Esophagus (tissue), 2 donors: Measurements from ENCODE around the gene RABAC1. TPM values are rescaled to one million over a fixed set of nuclear protein-coding genes. Genes with fewer than 3 reads are reported as not detected.

Source experiments
- H3K27ac ChIP-seq, 2 donors: one replicate each; pipeline ENCODE4 v1.5.1; 2013; ENCODE audit warnings: low read depth in 2 of 2, mild to moderate bottlenecking in 2 of 2, inconsistent platforms in 1 of 2, low read length in 1 of 2, moderate library complexity in 1 of 2
- H3K27me3 ChIP-seq, 2 donors: one replicate each; pipeline ENCODE4 v1.6.1; 2013; ENCODE audit warnings: low read length in 2 of 2, control low read depth in 1 of 2, mild to moderate bottlenecking in 1 of 2; ENCODE audit not compliant: insufficient read depth in 2 of 2, control insufficient read depth in 1 of 2
- H3K36me3 ChIP-seq, 2 donors: one replicate each; pipeline ENCODE4 v1.6.1; 2013; ENCODE audit warnings: low read length in 1 of 2; ENCODE audit not compliant: control insufficient read depth in 2 of 2, insufficient read depth in 2 of 2
- H3K4me1 ChIP-seq, 2 donors: one replicate each; pipeline ENCODE4 v1.6.1; 2013; ENCODE audit warnings: low read length in 1 of 2; ENCODE audit not compliant: control insufficient read depth in 2 of 2, insufficient read depth in 2 of 2
- H3K4me3 ChIP-seq, 2 donors: one replicate each; pipeline ENCODE4 v1.5.1; 2013; ENCODE audit warnings: low read length in 2 of 2, mild to moderate bottlenecking in 2 of 2, low read depth in 1 of 2, moderate library complexity in 1 of 2
- H3K9me3 ChIP-seq, 2 donors: one replicate each; pipeline ENCODE4 v1.6.1; 2013; ENCODE audit warnings: mild to moderate bottlenecking in 2 of 2, low read depth in 1 of 2, low read length in 1 of 2, moderate library complexity in 1 of 2; ENCODE audit not compliant: control insufficient read depth in 2 of 2, insufficient read depth in 1 of 2
- WGBS, 2 donors: extraction: QIAGEN DNeasy Blood & Tissue Kit; methylation state at CpG; one replicate each; pipeline ENCODE4 v1.1.7; 2013; 5-methylcytosine and 5-hydroxymethylcytosine counted together
- polyA plus RNA-seq, 2 donors: library from polyadenylated mRNA; stranded (reverse); fragments of 200-250 nt; gene quantifications; one replicate each; pipeline ENCODE4 v1.2.3, GENCODE V29; 2013
- donor health status: healthy with polysubstance abuse.
- donor health status: Bipolar disorder and iron deficiency.

The RABAC1 gene, protein sequence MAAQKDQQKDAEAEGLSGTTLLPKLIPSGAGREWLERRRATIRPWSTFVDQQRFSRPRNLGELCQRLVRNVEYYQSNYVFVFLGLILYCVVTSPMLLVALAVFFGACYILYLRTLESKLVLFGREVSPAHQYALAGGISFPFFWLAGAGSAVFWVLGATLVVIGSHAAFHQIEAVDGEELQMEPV
- polyA plus RNA-seq = 100 to 1,000 TPM in 1 of 2 donors, 10 to 100 TPM in 1; 77.7 to 121 TPM

GRCh38 chr19:41959056-41960053 lies at the start of gene RABAC1:
Gene RABAC1 (minus strand): TSS chr19:41959321. CDS start chr19:41959292, 29 bp downstream.
- peaks cover 0 to 6% of the 10 kb centered on the region in 2 donors for H3K4me1 ChIP-seq
- WGBS, 2 donors = 5% methylated on average over 42 to 46 of the region's 46 CpGs
- H3K4me3 ChIP-seq = peak within 1 kb of the TSS; percentile 74 to 79
- no peaks in the 10 kb centered on the region for H3K9me3 ChIP-seq
- H3K27ac ChIP-seq = peak within 1 kb of the TSS; percentile 84 to 91
- no peaks in the 10 kb centered on the region for H3K27me3 ChIP-seq
- peaks cover 0 to 11% of the 10 kb centered on the region in 2 donors for H3K36me3 ChIP-seq

GRCh38 chr19:42006569-42006968 lies 47.4 kb upstream of the RABAC1 start:
- Histone ChIP-seq H3K27me3 (no peaks in the 10 kb centered on the region), H3K9me3 (no peaks in the 10 kb centered on the region), H3K27ac (no peak overlapping the region), H3K4me3 (no peak overlapping the region), H3K36me3 (no peaks in the 10 kb centered on the region), H3K4me1 (no peaks in the 10 kb centered on the region)
- 86 to 88% methylated on average over 13 of the region's 13 CpGs for WGBS, 2 donors

DNA sequence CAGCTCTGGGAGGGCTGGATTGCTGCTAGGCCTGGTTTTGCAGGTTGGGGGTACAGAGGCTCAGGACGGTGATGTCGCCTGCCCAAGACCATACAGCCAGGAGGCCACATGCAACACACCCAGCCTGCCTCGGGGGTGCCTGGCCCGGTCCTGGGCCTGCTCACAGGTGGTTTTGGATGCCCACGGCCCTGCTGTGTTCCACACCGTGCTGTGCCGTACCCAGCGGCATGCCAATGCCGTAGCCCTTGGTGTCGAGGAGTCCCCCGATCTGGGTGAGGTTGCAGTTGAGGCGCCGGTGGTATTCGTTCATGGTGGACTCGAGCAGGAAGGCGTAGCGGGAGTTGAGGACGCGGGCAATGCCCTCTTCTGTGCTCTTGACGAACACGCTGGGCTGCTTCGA lies 46.4 kb upstream of the RABAC1 start:
- Histone ChIP-seq H3K27ac (no peak overlapping the region), H3K27me3 (no peaks in the 10 kb centered on the region), H3K36me3 (no peaks in the 10 kb centered on the region), H3K4me3 (no peak overlapping the region), H3K9me3 (no peaks in the 10 kb centered on the region), H3K4me1 (no peaks in the 10 kb centered on the region)
- 93 to 94% methylated on average over 22 of the region's 22 CpGs for WGBS, 2 donors

DNA sequence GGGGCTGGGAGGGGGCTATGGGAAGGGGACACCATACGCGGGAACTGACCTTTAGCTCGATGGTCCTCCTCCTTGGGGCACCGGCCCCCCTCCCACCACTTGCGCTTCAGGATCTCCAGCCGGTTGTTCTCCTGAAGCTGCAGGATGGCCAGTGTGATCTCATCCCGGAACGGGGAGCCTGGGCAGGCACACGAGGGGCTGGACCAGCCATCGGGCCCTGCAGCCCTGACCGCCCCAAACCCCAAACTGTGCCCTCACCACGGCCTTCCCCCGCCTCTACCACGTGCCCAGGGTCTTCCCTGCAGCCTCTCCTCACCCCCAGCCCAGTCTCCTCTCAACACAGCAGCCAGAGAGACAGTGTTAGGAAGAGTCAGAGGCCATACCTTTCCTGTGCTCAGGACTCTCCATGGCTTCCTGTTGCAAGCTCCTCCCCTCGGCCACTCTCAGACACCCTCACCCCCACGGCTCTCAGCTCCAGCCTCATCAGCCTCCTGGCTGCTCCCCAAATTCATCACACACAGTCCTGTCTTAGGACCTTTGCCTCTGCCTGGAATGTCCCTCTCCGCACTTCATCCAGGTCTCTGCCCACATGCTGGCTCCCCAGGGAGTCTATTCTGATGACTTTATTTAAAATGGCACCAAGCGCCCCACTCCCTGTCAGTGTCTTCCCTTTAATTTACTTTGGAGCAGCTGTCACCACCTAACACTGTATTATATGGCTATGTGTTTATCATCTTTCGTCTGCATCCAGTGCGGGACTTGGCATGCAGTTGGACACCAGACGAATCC lies 44.6 kb upstream of the RABAC1 start:
- Histone ChIP-seq H3K4me1 (no peaks in the 10 kb centered on the region), H3K27ac (no peak overlapping the region), H3K4me3 (no peak overlapping the region), H3K27me3 (peaks cover 2 to 5% of the 10 kb centered on the region in 2 donors), H3K9me3 (peaks cover 0 to 3% of the 10 kb centered on the region in 2 donors), H3K36me3 (no peaks in the 10 kb centered on the region)
- 79% methylated on average over 20 to 21 of the region's 21 CpGs for WGBS, 2 donors

DNA sequence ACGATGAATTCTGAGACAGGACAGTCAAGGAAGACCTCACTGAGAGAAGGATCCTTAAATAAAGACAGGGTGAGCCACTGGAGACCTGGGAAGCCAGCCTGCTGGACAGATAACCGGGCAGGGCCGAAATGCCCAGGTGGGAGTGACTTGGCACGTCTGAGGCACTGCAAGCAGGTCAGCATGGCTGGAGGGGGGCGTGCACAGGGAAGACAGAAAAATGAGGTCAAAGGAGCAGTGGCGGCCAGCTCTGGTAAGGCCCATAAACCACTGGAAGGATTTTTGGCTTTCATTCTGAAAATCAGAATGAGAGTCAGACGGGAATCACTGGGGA lies 40.7 kb upstream of the RABAC1 start:
- H3K36me3 ChIP-seq = no peaks in the 10 kb centered on the region
- H3K27me3 ChIP-seq = peaks cover 5 to 11% of the 10 kb centered on the region in 2 donors
- no peak overlapping the region for H3K4me3 ChIP-seq
- H3K27ac ChIP-seq = no peak overlapping the region
- peaks cover 0 to 3% of the 10 kb centered on the region in 2 donors for H3K9me3 ChIP-seq
- no peaks in the 10 kb centered on the region for H3K4me1 ChIP-seq
- WGBS, 2 donors = 72 to 81% methylated on average over 7 of the region's 7 CpGs

DNA sequence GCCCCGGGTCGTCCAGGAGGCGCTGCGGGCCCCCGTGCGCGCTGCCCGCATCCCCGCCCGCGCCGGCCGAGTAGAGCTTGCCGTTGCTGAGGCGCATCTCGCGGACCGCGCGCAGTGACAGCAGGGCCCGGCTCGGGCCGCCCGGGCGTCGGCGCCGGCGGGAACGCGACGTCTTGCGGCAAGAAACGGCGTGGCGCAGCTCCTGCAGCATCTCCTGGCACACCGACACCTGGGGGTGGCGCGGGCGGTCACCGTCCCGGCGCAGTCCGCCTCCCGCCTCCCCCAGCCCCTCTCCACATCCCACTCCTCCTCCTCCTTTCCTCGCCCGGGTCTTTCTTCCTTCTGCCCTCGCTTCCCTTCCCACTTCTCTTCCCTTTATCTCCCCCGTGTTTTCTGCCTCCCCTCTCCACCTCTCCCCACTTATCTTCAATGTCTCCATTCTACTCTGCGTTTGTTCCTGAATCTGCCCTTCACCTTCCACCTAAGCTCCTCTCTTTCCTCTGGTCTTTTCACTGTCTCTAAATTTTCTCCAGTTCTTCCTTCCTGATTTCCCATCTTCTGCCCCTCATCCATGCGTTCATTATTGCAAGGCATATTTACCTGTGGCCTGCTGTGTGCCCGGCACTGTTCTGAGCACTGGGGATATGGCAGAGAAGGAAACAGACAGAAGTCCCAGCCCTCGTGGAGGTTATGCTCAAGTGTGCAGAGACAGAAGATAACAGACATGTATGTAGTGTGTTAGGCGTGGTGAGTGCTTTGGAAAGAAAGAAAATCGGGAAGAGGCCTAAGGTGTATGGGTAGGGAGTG lies 40.2 kb upstream of the RABAC1 start:
- Histone ChIP-seq H3K4me1 (no peaks in the 10 kb centered on the region), H3K9me3 (peaks cover 0 to 3% of the 10 kb centered on the region in 2 donors), H3K27me3 (peaks cover 5 to 11% of the 10 kb centered on the region in 2 donors), H3K36me3 (no peaks in the 10 kb centered on the region), H3K4me3 (peak overlapping the region in 1 of 2 donors; percentile 28), H3K27ac (no peak overlapping the region)
- WGBS, 2 donors = 10 to 15% methylated on average over 32 to 55 of the region's 55 CpGs

GRCh38 chr19:41998246-41999020 lies 39.3 kb upstream of the RABAC1 start:
- WGBS, 2 donors = 1 to 4% methylated on average over 60 to 64 of the region's 64 CpGs
- H3K9me3 ChIP-seq = peaks cover 0 to 3% of the 10 kb centered on the region in 2 donors
- peaks cover 5 to 15% of the 10 kb centered on the region in 2 donors for H3K27me3 ChIP-seq
- H3K4me3 ChIP-seq = peak overlapping the region in 1 of 2 donors; percentile 28
- no peaks in the 10 kb centered on the region for H3K36me3 ChIP-seq
- peaks cover 4% of the 10 kb centered on the region in 2 donors for H3K4me1 ChIP-seq
- H3K27ac ChIP-seq = no peak overlapping the region

DNA sequence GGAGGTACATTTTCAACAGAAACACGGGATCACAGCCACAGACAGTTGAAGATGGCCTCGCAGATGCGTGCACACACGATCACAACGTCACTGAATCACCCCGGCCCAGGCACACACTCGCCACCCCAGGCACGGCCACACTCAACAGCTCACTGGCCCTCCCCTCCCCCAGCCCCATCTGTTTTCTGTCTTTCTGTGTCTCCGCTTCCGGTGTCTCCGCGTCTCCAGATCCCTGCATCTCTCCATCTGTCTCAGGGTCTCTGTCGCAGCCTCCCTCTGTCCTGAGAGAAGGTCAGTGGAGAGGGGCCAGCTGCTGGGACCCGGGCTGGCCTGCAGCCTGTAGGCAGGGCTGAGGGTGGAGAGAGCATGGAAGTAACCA lies 38.7 kb upstream of the RABAC1 start:
- H3K4me3 ChIP-seq = no peak overlapping the region
- peaks cover 0 to 3% of the 10 kb centered on the region in 2 donors for H3K9me3 ChIP-seq
- WGBS, 2 donors = 5 to 8% methylated on average over 13 to 14 of the region's 14 CpGs
- H3K4me1 ChIP-seq = peaks cover 4 to 5% of the 10 kb centered on the region in 2 donors
- H3K36me3 ChIP-seq = no peaks in the 10 kb centered on the region
- H3K27ac ChIP-seq = no peak overlapping the region
- H3K27me3 ChIP-seq = peaks cover 5 to 16% of the 10 kb centered on the region in 2 donors
